Loucy (cell line): Measurements from ENCODE around the gene CADM1.

Source experiments
- H2AFZ ChIP-seq: fragments of 200-600 bp; sonication (generic); 2 replicates; pipeline ENCODE4 v1.6.0; 2016; ENCODE audit warnings: antibody characterized with exemption, mild to moderate bottlenecking, low read length, moderate library complexity
- H3F3A ChIP-seq: fragments of 200-600 bp; 2 replicates; pipeline ENCODE4 v1.6.0; 2016; ENCODE audit warnings: antibody characterized with exemption, low read depth, mild to moderate bottlenecking
- H3K27me3 ChIP-seq: fragments of 200-600 bp; sonication (generic); 2 replicates; pipeline ENCODE4 v1.6.1; 2014; ENCODE audit warnings: low read length, mild to moderate bottlenecking; ENCODE audit not compliant: insufficient read depth, poor library complexity, severe bottlenecking
- H3K36me3 ChIP-seq: fragments of 200-600 bp; sonication (generic); 2 replicates; pipeline ENCODE4 v1.6.1; 2016; ENCODE audit warnings: low read length; ENCODE audit not compliant: insufficient read depth
- H3K4me1 ChIP-seq: fragments of 200-600 bp; sonication (generic); 2 replicates; pipeline ENCODE4 v1.5.1; 2014; ENCODE audit warnings: low read length, mild to moderate bottlenecking; ENCODE audit not compliant: insufficient read depth, poor library complexity, severe bottlenecking
- H3K4me2 ChIP-seq: fragments of 200-600 bp; sonication (generic); 2 replicates; pipeline ENCODE4 v1.6.0; 2014; ENCODE audit warnings: antibody characterized with exemption, low read length, low read depth, mild to moderate bottlenecking; ENCODE audit not compliant: poor library complexity, severe bottlenecking
- H3K4me3 ChIP-seq: fragments of 200-600 bp; sonication (generic); 2 replicates; pipeline ENCODE4 v1.5.1; 2014; ENCODE audit warnings: low read length, mild to moderate bottlenecking, mixed read lengths; ENCODE audit not compliant: poor library complexity, severe bottlenecking
- H3K79me2 ChIP-seq: fragments of 200-600 bp; sonication (generic); 2 replicates; pipeline ENCODE4 v1.6.1; 2014; ENCODE audit warnings: low read length; ENCODE audit not compliant: insufficient read depth
- H3K9ac ChIP-seq: fragments of 200-600 bp; sonication (generic); 2 replicates; pipeline ENCODE4 v1.6.0; 2014; ENCODE audit warnings: mild to moderate bottlenecking, low read depth, low read length, moderate library complexity; ENCODE audit not compliant: poor library complexity, severe bottlenecking
- H3K9me2 ChIP-seq: fragments of 200-600 bp; sonication (generic); replicated peaks from 2 replicates; pipeline ENCODE4 v1.6.1; 2016; ENCODE audit warnings: low read depth, low read length, mixed read lengths
- H3K9me3 ChIP-seq: fragments of 200-600 bp; sonication (generic); 2 replicates; pipeline ENCODE4 v1.6.1; 2014; ENCODE audit warnings: mild to moderate bottlenecking, antibody characterized with exemption, low read length, low read depth; ENCODE audit not compliant: insufficient read depth
- H4K20me1 ChIP-seq: fragments of 200-600 bp; sonication (generic); 2 replicates; pipeline ENCODE4 v1.6.0; 2014; ENCODE audit warnings: antibody characterized with exemption, low read length, mild to moderate bottlenecking; ENCODE audit not compliant: insufficient read depth, poor library complexity, severe bottlenecking
- CTCF ChIP-seq: fragments of 200-600 bp; sonication (generic); conservative IDR thresholded peaks from 2 replicates; pipeline ENCODE4 v1.5.1; 2014; ENCODE audit warnings: mild to moderate bottlenecking, antibody characterized with exemption, low read length
- EZH2phosphoT487 ChIP-seq: fragments of 200-600 bp; IDR thresholded peaks from 2 replicates; pipeline ENCODE4 v1.6.1; 2018; ENCODE audit warnings: antibody characterized with exemption, mild to moderate bottlenecking, moderate library complexity, borderline replicate concordance

Gene CADM1

GRCh38 chr11:115166820-115167219 is 337.4 kb downstream of the CADM1 start:
- no peak overlapping the region for H3K9ac ChIP-seq

GRCh38 chr11:115164774-115165173 is 339.4 kb downstream of the CADM1 start:
- no peak overlapping the region for H3K9ac ChIP-seq
- H3K36me3 ChIP-seq: no peaks in the 10 kb centered on the region
- H3K79me2 ChIP-seq: no peaks in the 10 kb centered on the region
- no peaks in the 10 kb centered on the region for H3F3A ChIP-seq
- no peaks in the 10 kb centered on the region for H3K9me3 ChIP-seq
- no peaks in the 10 kb centered on the region for H3K27me3 ChIP-seq
- H3K4me1 ChIP-seq: no peaks in the 10 kb centered on the region
- no peak overlapping the region for H3K4me2 ChIP-seq
- no peak overlapping the region for H2AFZ ChIP-seq
- H3K9me2 ChIP-seq: no peaks in the 10 kb centered on the region
- no peak overlapping the region for H3K4me3 ChIP-seq
- TF ChIP-seq EZH2phosphoT487 (no peak), CTCF (no peak)
- H4K20me1 ChIP-seq: no peaks in the 10 kb centered on the region

More at GRCh38 chr11:115166820-115167219, 337.4 kb downstream of the CADM1 start:
- Histone ChIP-seq H3K27me3 (no peaks in the 10 kb centered on the region), H3K4me1 (no peaks in the 10 kb centered on the region), H3K4me2 (no peak overlapping the region), H3F3A (no peaks in the 10 kb centered on the region), H2AFZ (no peak overlapping the region), H4K20me1 (no peaks in the 10 kb centered on the region), H3K4me3 (no peak overlapping the region), H3K9me3 (no peaks in the 10 kb centered on the region), H3K79me2 (no peaks in the 10 kb centered on the region), H3K36me3 (no peaks in the 10 kb centered on the region), H3K9me2 (no peaks in the 10 kb centered on the region)
- no peak for TF ChIP-seq EZH2phosphoT487

GRCh38 chr11:115162919-115163318 is 341.3 kb downstream of the CADM1 start:
- H3K4me3 ChIP-seq: no peak overlapping the region
- H3K9me3 ChIP-seq: no peaks in the 10 kb centered on the region
- H3K27me3 ChIP-seq: no peaks in the 10 kb centered on the region
- H3K36me3 ChIP-seq: no peaks in the 10 kb centered on the region
- no peaks in the 10 kb centered on the region for H3K9me2 ChIP-seq
- H3K79me2 ChIP-seq: no peaks in the 10 kb centered on the region
- no peaks in the 10 kb centered on the region for H3F3A ChIP-seq
- H3K4me2 ChIP-seq: no peak overlapping the region
- H3K9ac ChIP-seq: no peak overlapping the region
- H4K20me1 ChIP-seq: no peaks in the 10 kb centered on the region
- no peak overlapping the region for H2AFZ ChIP-seq
- TF ChIP-seq CTCF: no peak
- no peak for TF ChIP-seq EZH2phosphoT487
- H3K4me1 ChIP-seq: no peaks in the 10 kb centered on the region

GRCh38 chr11:115161876-115162275 is 342.3 kb downstream of the CADM1 start:
- no peaks in the 10 kb centered on the region for H3K9me2 ChIP-seq
- no peaks in the 10 kb centered on the region for H3K4me1 ChIP-seq
- no peaks in the 10 kb centered on the region for H4K20me1 ChIP-seq
- H3K27me3 ChIP-seq: no peaks in the 10 kb centered on the region
- H3K9ac ChIP-seq: no peak overlapping the region
- H2AFZ ChIP-seq: no peak overlapping the region
- H3K4me2 ChIP-seq: no peak overlapping the region
- no peaks in the 10 kb centered on the region for H3F3A ChIP-seq
- H3K79me2 ChIP-seq: no peaks in the 10 kb centered on the region
- no peaks in the 10 kb centered on the region for H3K36me3 ChIP-seq
- TF ChIP-seq CTCF (no peak), EZH2phosphoT487 (no peak)
- H3K4me3 ChIP-seq: no peak overlapping the region
- no peaks in the 10 kb centered on the region for H3K9me3 ChIP-seq
